ENCODE results near the gene PROM1. TPM values are rescaled to one million over a fixed set of nuclear protein-coding genes. Genes with fewer than 3 reads are reported as not detected.

PROM1 gene
- total RNA-seq, 1 experiment from 2014 or later: 17.7 TPM

- no peaks in the 10 kb centered on the region for H3K9me2 ChIP-seq (ENCODE audit: insufficient read depth)
- TF ChIP-seq SP1 (IDR thresholded peaks at IDR 0.05; ENCODE audit: low read depth) (no peak), ATF3 (IDR thresholded peaks at IDR 0.05) (no peak), SIN3A (IDR thresholded peaks at IDR 0.05; ENCODE audit: low read depth) (no peak), CBX3 (IDR thresholded peaks at IDR 0.05; ENCODE audit: low read depth) (no peak), EZH2 (IDR thresholded peaks at IDR 0.05) (no peak), SRF (IDR thresholded peaks at IDR 0.05; ENCODE audit: low read depth) (no peak), YY1 (IDR thresholded peaks at IDR 0.05; ENCODE audit: extremely low read depth, insufficient replicate concordance, low read depth, low read length) (no peak), REST (IDR thresholded peaks at IDR 0.05; ENCODE audit: low read depth) (no peak), CTCF (IDR thresholded peaks at IDR 0.05 in 2 of 3, conservative IDR thresholded peaks at IDR 0.05 in 1 of 3; ENCODE audit: borderline replicate concordance in 1 of 3, insufficient read depth in 1 of 3, low read depth in 2 of 3, low read length in 2 of 3) (no peak), ZNF274 (IDR thresholded peaks at IDR 0.05; ENCODE audit: low read depth, low read length) (no peak)
- no peak overlapping the region for H3K4me2 ChIP-seq (ENCODE audit: low read length)
- H3K4me1 ChIP-seq (ENCODE audit: control insufficient read depth in 1 of 2, insufficient read depth in 2 of 2, low read length in 2 of 2): no peaks in the 10 kb centered on the region
- no peak overlapping the region for H3K27ac ChIP-seq (ENCODE audit: low read depth, low read length)
- no peaks in the 10 kb centered on the region for H3K79me2 ChIP-seq (ENCODE audit: insufficient read depth, low read length)
- CTCF ChIA-PET: no interaction called here
- POLR2A ChIA-PET: no interaction called here
- no peaks in the 10 kb centered on the region for H3K9me3 ChIP-seq (ENCODE audit: control insufficient read depth in 1 of 2, insufficient read depth in 1 of 2, low read depth in 1 of 2, low read length in 2 of 2)
- no peaks in the 10 kb centered on the region for H3K27me3 ChIP-seq (ENCODE audit: insufficient read depth, low read length)
- no TSS peak for BruUV-seq (replicated peaks)
- no peaks in the 10 kb centered on the region for H3K36me3 ChIP-seq (ENCODE audit: control insufficient read depth in 1 of 2, insufficient read depth in 2 of 2, low read length in 2 of 2)
- H4K20me1 ChIP-seq (ENCODE audit: insufficient read depth): no peaks in the 10 kb centered on the region
- DNase-seq (ENCODE audit: low read depth, low spot score) (no peak), ATAC-seq (no peak)
- RAD21 ChIA-PET (ENCODE audit: low non-redundant PET in 1 of 2, low total read pairs in 2 of 2, uncharacterized antibody in 2 of 2, unreplicated experiment in 2 of 2): no interaction called here
- no peak overlapping the region for H3K4me3 ChIP-seq (replicated peaks in 1 of 2; ENCODE audit: low read depth in 1 of 2, low read length in 2 of 2)
- no peak overlapping the region for H2AFZ ChIP-seq (ENCODE audit: low read depth, low read length, poor library complexity, severe bottlenecking)
- no peak overlapping the region for H3K9ac ChIP-seq (ENCODE audit: low read length)
- intact Hi-C loops (cut with micrococcal nuclease): no loop called here
Observed at GRCh38 chr4:15945516-15945915, 138.3 kb downstream of the PROM1 start.

Measured in HCT116 (cell line).